Upper lobe of left lung (tissue), 6 donors: ENCODE data around the gene SDK2. TPM values are rescaled to one million over a fixed set of nuclear protein-coding genes. Genes with fewer than 3 reads are reported as not detected.

Experiments
- ATAC-seq, 2 donors: fragments of 200-7000 bp; cut with Tn5 transposase; one replicate each; pipeline ENCODE4 v1.9.1; 2022; ENCODE audit warnings: mild to moderate bottlenecking in 2 of 2, moderate library complexity in 2 of 2; ENCODE audit not compliant: low FRiP score in 2 of 2
- DNase-seq, 2 donors: peaks; one replicate each; pipeline ENCODE4 v3.0.0-alpha.2; 2019 to 2020
- H3K27ac ChIP-seq, 4 donors: fragments of 200-600 bp; sonication (generic); one replicate each; pipeline ENCODE4 v1.5.1; 2016 to 2019
- H3K27me3 ChIP-seq, 4 donors: fragments of 200-600 bp; sonication (generic); one replicate each; pipeline ENCODE4 v1.5.1; 2017 to 2019
- H3K36me3 ChIP-seq, 4 donors: fragments of 200-600 bp; sonication (generic); one replicate each; pipeline ENCODE4 v1.5.1; 2016 to 2019
- H3K4me1 ChIP-seq, 4 donors: fragments of 200-600 bp; sonication (generic); one replicate each; pipeline ENCODE4 v1.5.1; 2018 to 2019
- H3K4me3 ChIP-seq, 4 donors: fragments of 200-600 bp; sonication (generic); one replicate each; pipeline ENCODE4 v1.5.1; 2017 to 2019; ENCODE audit warnings: mild to moderate bottlenecking in 2 of 4, moderate library complexity in 1 of 4
- H3K9me3 ChIP-seq, 4 donors: fragments of 200-600 bp; sonication (generic); one replicate each; pipeline ENCODE4 v1.5.1; 2018 to 2019
- CTCF ChIP-seq, 6 experiments: fragments of 450-650 bp in 4 of 6; fragments of 200-600 bp in 2 of 6; sonication (generic) in 2 of 6; IDR thresholded peaks; one replicate each; pipeline ENCODE4 v1.5.1; 2016 to 2019; ENCODE audit warnings: antibody characterized with exemption in 6 of 6
- EP300 ChIP-seq, 4 donors: sonication (generic); formaldehyde crosslinking; IDR thresholded peaks; one replicate each; pipeline ENCODE4 v1.5.1; 2017; ENCODE audit warnings: antibody characterized with exemption in 4 of 4, control low read depth in 2 of 4
- POLR2A ChIP-seq, 4 donors: fragments of 450-650 bp; IDR thresholded peaks; one replicate each; pipeline ENCODE4 v1.5.1; 2016 to 2017; ENCODE audit warnings: antibody characterized with exemption in 4 of 4, mild to moderate bottlenecking in 2 of 4
- POLR2AphosphoS5 ChIP-seq, 2 donors: sonication (generic); formaldehyde crosslinking; IDR thresholded peaks; one replicate each; pipeline ENCODE4 v1.5.1; 2017; ENCODE audit warnings: antibody characterized with exemption in 2 of 2
- WGBS, 2 donors: methylation state at CpG; one replicate each; pipeline ENCODE4 v1.1.5; 2017 to 2018; 5-methylcytosine and 5-hydroxymethylcytosine counted together
- total RNA-seq, 6 donors: library from RNA; depleted of rRNA in 4 of 6; stranded (reverse); fragments of >200 nt in 4 of 6; gene quantifications; one replicate each; pipeline versions ENCODE4 v1.1.0 to v1.2.1, GENCODE V29; 2016 to 2021
- donor health status: DM: no; HTN: no; CAD: no; lungs with moderate emphysema.
- donor health status: DM: no; HTN: yes; CAD: no; lungs with severe emphysema.

Gene SDK2
- total RNA-seq, 6 donors from 2014 or later: 1.2 to 7.3 (median 2.9) TPM

GRCh38 chr17:73516431-73516830 lies 127.8 kb downstream of the SDK2 start:
- H3K4me1 ChIP-seq: no peaks in the 10 kb centered on the region
- DNase-seq (no peak), ATAC-seq (no peak)
- no peaks in the 10 kb centered on the region for H3K9me3 ChIP-seq
- no peak for TF ChIP-seq POLR2AphosphoS5 (IDR thresholded peaks at IDR 0.05)
- no peak for TF ChIP-seq CTCF (IDR thresholded peaks at IDR 0.05)
- TF ChIP-seq POLR2A (IDR thresholded peaks at IDR 0.05): no peak
- TF ChIP-seq EP300 (IDR thresholded peaks at IDR 0.05): no peak
- no peaks in the 10 kb centered on the region for H3K27me3 ChIP-seq
- 88 to 92% methylated on average over 11 of the region's 11 CpGs for WGBS, 2 donors
- H3K4me3 ChIP-seq: no peak overlapping the region
- no peaks in the 10 kb centered on the region for H3K36me3 ChIP-seq
- no peak overlapping the region for H3K27ac ChIP-seq

- DNase-seq (no peak), ATAC-seq (no peak)
- no peak overlapping the region for H3K27ac ChIP-seq
- no peaks in the 10 kb centered on the region for H3K4me1 ChIP-seq
- TF ChIP-seq CTCF (IDR thresholded peaks at IDR 0.05) (no peak), EP300 (IDR thresholded peaks at IDR 0.05) (no peak), POLR2A (IDR thresholded peaks at IDR 0.05) (no peak), POLR2AphosphoS5 (IDR thresholded peaks at IDR 0.05) (no peak)
- no peak overlapping the region for H3K4me3 ChIP-seq
- WGBS, 2 donors: 92 to 95% methylated on average over 13 of the region's 13 CpGs
- no peaks in the 10 kb centered on the region for H3K36me3 ChIP-seq
- H3K27me3 ChIP-seq: no peaks in the 10 kb centered on the region
- H3K9me3 ChIP-seq: no peaks in the 10 kb centered on the region
These were observed 129.9 kb downstream of the SDK2 start for GRCh38 chr17:73514146-73514863.

GRCh38 chr17:73513426-73513825 lies 130.8 kb downstream of the SDK2 start:
- no peak for ATAC-seq
- H3K27me3 ChIP-seq: no peaks in the 10 kb centered on the region
- 70% methylated on average over 10 of the region's 10 CpGs for WGBS, 2 donors
- no peak overlapping the region for H3K27ac ChIP-seq
- no peak for DNase-seq
- no peaks in the 10 kb centered on the region for H3K9me3 ChIP-seq
- H3K4me3 ChIP-seq: no peak overlapping the region
- no peaks in the 10 kb centered on the region for H3K4me1 ChIP-seq
- H3K36me3 ChIP-seq: no peaks in the 10 kb centered on the region
- no peak for TF ChIP-seq POLR2A (IDR thresholded peaks at IDR 0.05)
- TF ChIP-seq POLR2AphosphoS5 (IDR thresholded peaks at IDR 0.05): no peak
- TF ChIP-seq EP300 (IDR thresholded peaks at IDR 0.05): no peak
- no peak for TF ChIP-seq CTCF (IDR thresholded peaks at IDR 0.05)

- Histone ChIP-seq H3K4me3 (no peak overlapping the region), H3K27me3 (no peaks in the 10 kb centered on the region), H3K27ac (no peak overlapping the region), H3K4me1 (no peaks in the 10 kb centered on the region), H3K9me3 (no peaks in the 10 kb centered on the region), H3K36me3 (no peaks in the 10 kb centered on the region)
- TF ChIP-seq POLR2AphosphoS5 (IDR thresholded peaks at IDR 0.05) (no peak), EP300 (IDR thresholded peaks at IDR 0.05) (no peak), CTCF (IDR thresholded peaks at IDR 0.05) (no peak), POLR2A (IDR thresholded peaks at IDR 0.05) (no peak)
- DNase-seq: no peak
- WGBS, 2 donors: 68 to 79% methylated on average over 5 of the region's 5 CpGs
- no peak for ATAC-seq
These were observed 132.5 kb downstream of the SDK2 start for GRCh38 chr17:73511719-73512115.
